HG02588 (cell line): Measurements from ENCODE around the gene ABCG1.

Source experiments
- ATAC-seq: cut with Tn5 transposase; IDR thresholded peaks from one replicate; pipeline ENCODE4 v1.9.1; 2021; ENCODE audit warnings: mild to moderate bottlenecking, moderate library complexity; ENCODE audit not compliant: unreplicated experiment

The ABCG1 gene

DNA sequence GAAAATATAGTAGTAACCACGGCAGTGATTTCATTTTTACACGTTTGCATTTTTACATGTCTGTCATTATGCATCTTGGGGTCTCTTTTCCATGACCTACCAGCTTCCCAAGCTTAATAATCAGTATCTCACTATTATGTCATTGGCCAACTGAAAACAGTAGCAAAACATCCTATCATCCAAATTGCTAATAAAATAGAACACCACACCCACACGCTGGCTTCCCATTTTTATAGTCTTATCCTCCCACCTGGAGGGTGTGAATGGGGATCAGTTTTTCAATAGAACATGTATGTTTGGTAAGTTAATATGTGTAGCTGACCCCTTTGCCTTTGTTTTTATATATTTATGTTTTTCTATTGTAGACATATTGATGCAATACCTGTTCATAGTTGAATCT lies 84.5 kb downstream of the ABCG1 start:
- no peak for ATAC-seq

DNA sequence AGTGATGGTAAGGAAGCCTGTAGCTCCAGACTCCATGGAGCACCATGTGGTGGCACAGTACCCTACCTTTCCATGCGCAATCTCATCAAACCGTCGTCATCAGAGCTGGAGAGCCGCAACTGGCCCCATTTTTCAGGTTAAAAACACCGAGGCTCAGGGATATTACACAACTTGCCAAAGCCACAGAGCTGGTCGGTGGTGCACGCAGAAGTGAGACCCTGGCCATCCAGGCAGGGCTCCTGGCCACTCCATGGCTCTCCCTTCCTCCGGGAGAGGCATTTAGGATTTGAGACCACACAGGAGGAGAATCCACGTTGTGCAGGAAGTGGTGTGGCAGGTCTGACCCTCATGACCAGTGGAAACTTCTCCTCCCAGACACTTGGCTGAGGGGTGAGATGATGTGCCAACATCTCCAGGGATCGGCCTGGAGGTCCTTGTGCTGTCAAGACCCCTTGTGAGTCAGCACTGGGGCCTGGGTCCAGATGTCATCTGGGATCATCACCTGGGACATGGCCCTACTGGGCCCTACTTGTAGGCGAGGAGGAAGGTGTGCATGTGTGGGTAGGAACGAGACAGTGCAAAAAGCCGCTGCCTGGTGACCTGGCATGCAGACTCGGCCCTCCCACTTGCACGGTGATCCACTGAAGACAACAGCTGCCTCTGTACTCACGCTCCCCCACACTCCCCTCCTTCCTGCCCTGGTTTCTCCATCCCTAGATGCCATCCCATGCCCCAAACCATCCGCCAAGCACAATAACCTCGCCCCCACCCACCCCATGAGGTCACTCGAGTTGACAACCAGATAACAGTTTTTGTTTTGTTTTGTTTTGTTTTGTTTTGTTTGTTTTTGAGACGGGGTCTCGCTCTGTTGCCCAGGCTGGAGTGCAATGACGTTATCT lies 85.9 kb downstream of the ABCG1 start:
- ATAC-seq, result no peak

DNA sequence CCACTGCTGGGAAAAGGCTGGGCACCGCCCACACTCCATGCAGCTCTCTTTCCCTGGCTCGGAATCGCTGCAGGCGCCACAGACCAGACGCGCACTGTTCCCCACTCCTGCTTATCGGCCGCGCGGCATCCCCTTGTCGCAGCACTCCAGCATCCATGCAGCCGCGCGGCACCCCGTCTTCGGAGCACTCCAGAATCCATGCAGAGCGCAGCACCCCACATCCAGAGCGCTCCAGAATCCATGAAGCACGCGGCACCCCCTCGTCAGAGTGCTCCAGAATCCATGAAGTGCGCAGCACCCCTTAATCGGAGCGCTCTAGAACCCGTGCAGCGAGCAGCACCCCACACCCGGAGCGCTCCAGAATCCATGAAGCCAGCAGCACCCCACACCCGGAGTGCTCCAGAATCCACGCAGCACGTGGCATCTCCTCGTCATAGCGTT lies 86.8 kb downstream of the ABCG1 start:
- ATAC-seq, result no peak

DNA sequence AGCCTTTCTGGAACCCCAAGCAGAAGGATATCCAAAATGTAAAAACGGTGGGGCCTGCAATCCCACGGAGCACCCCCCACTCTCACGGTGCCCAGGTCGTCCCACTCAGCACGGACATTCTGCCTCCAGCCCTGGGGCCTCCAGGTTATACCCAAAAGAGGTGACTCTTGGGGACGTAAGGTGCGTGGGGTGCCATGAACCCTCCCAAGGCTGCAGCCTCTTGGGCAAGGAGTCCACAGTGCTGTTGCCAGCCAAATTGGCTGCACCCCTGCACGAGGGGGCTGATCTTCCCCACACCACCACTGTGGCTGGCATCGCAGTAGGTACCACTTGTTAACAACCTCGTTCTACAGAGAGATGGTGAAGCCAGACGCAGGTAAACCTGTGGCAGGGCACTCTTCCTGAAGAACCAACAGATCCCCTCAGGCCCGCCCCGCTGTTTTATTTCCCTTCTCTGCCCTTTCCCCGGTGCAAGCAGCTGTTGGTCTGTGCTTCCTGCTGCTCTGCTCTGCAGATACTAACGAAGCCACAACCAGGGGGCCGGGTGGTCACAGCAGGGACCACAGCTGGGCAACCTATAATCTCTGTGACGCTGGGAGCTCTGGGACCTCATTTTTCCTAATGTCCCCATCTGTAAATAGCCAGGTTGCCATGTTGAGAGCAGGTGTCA lies 87.6 kb downstream of the ABCG1 start:
- no peak for ATAC-seq

DNA sequence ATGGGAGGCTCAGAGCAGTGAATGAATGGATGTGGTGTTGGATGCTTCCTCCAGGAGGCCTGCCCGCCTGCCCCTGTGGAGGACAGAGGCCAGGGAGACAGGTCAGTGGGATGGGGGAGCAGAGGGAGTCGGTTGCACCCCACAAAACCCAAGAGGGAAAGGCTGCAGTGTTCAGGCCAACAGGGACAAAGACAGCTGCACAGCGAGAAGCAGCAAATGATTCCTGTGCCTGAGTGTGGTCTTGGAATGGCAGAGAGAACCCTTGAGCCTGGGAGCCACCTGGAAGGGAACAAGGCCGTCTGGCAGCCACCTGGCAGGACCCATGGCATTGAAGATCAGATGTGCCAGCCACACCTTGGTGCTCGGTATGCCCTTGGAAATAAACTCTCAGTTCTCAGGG lies 88.2 kb downstream of the ABCG1 start:
- ATAC-seq, result no peak

DNA sequence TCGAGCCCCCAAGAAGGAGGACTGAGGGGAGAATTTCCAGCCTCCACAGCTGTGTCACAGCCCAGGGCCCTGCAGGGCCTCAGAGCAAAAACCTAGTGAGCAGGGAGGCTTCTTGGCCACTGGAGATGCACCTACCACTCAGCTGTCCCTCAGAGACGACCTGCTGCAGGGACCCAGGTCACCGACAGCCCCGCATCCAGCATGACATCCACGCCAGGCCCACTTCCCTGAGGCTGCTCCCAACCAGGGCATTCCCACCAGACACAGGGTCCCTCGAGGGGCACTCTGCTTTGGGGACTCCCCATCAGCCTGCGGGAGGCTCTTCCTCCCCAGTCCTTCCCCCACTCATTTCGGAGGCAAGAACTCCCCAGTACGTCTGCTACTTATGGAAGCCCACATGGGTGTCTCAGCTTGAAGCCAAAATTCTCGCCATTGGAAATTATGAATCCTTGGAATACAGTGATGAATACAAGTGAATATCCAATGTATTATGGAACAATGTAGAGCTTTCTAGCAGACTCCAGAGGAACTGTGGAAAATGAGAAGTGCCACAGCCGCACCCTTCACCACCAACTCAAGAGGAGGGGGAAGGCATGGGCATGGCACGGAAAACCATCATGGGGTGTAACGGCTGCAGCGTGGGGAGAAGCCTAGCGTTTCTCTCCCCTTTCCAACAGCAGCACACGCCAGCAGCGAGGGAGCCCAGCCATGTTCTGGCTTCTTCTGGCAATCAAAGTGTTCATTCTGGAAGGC lies 89.4 kb downstream of the ABCG1 start:
- ATAC-seq, result no peak

DNA sequence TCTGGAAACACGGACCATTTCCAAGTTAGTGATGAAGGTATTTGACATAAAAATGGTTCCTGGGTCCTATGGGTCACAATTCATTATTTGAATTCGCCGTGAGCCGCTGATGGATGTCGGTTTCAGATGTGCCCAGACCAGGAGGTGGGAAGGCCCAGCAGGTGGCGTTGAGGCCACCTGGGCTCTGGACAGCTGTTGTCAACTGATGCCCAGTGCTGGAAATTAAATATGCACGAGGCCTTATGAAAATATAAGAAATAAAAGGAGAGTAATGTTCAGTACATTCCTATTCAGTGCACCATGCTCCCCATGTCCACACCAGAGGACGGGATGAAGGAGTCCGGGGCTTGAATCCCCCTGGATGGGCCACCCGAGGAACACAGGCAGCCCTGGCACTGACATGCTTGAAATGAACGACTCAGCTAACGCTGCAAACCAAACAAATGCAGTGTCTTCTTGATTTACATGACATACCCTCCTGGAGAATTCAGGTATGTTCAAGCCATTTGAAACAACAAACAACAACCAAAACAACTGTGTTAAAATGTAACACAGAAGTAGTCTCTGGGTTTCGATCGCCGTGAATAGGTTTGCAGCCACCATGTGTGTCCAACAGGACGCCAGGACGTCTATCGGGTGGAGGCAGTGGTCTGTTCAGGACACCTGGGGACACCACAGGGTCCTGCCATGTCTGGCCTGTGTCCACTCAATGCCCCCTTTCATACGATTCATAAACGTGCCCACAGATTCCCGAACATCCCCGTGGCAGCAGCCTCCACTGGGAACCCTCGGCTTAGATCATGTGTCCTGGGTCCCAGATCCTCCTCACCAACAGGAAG lies 90.2 kb downstream of the ABCG1 start:
- no peak for ATAC-seq

DNA sequence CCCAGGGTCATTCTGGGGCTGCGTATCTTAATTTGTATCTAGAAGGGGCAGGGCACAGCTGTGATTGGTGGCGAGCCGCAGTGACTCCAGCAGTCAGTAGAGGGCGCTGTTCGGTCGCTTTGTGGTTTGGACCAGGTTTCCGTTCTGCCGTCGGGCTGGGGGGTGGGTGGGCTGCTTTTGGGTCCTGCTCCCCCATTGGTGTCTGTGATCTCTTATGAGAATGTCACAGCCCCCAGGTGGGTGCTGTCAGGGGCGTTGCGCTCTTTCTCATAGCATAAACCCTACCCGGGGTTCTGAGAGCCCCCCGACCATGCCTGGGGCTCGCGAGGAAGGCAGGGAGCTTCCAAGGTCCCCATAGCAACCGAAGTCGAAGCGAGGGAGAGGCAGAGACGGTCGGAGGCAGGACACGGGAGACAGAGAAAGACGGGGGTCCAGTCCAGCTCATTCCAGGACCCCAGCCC lies 90.8 kb downstream of the ABCG1 start:
- no peak for ATAC-seq

DNA sequence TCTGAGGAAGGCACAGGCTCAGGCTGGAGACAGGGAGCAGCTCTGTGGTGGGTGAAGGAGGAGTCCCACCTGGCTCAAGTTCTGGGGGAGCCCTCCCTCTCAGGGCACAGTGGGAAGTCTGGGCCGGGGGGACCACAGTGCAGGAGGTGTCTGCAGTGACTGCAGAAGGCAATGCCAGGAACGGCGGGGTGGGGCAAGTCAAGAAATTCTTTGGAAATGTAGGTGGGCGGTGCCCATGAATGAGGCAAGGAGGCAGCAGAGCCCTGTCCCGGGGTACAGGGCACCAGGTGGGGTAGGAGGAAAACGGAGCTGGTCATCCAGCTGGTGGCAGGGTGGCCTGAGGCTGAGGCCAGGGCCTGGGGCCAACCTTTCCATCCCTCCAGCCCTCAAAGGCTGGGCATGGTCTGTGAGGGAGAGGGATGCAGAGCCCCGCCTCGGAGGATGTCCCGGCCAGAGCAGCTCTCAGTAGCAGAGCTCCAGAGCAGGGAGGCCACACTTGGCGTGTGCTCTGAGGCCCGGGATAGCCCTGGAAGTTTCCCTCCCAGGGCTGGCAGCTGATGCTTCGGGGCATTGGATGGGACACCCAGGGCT lies 91.6 kb downstream of the ABCG1 start:
- ATAC-seq, result no peak

DNA sequence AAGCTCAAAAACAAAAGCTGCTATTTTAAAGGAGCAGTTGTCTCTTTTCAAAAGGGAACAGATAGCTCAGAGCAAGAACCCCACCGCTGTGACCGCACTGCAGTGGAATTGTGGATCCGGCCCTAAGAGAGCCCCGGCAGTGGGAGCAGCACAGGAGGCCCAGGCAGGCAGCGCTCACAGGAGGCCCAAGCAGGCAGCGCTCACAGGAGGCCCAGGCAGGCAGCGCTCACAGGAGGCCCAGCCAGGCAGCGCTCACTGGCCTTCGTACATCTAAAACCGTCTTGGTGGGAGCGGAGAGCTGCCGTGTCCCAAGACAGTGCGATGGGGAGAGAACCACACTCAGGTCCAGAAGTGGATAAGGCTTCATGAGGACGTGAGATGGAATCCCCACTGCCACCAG lies 92.2 kb downstream of the ABCG1 start:
- ATAC-seq, result no peak

DNA sequence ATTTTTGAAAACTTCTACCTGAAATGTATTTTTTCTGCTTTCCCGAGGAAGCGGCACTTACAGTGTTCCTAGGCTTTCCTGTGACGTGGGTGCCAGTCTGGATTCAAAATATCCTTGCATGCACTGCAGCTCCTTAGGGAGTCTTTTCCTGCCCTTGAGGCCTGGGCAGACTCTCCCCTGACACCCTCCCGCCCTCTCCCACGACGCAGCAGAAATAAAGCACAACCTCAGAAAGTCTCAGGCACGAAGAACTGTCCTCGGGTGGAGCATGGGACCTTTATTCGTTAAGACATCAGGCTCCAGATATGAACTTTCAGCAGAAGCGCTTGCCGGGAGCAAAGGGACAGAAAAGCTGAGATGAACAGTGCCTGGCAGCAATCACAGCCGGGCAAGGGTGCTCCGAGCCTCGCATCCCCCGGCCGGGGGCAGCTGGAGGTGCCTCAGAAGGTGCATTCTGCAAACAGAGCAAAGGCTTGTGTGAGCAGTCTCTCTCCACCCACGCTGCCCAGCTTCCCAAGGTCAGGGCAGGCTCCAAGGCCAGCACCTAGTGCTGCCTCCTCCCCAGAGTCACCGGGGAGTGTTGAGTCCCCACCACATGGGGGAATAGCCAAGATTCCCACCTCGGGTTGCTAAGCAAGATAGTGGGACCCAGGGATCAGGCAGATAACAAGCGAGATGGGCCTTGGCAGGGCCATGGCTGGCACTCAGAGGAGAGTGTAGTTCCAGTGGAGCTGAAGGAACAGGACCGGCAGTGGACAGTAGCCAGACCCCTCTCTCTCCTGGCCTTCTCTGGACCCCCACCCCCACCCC lies 93.1 kb downstream of the ABCG1 start:
- no peak for ATAC-seq

DNA sequence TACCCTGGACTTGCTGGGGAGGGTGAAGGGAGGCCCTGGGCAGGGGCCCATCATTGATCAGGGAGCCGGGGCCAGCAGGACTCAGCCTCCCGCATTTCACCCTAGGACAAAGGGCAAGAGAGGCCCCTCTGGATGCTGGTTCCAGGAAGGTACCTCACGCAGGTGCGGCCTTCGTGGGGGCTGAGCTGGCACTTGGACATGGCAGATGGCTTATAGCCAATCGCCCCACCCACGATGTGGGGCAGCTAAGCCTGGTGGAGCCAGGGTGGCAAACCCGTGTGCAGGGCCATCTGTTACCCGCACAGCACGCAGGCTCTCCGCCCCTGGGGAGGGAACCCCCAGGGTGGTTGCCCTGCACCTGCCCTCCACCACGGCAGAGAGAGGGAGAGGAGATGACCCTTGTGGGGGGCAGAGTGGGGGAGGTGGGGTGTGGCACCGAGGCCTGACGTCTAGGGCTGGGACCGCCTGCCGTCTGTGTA lies 93.7 kb downstream of the ABCG1 start:
- ATAC-seq, result no peak

DNA sequence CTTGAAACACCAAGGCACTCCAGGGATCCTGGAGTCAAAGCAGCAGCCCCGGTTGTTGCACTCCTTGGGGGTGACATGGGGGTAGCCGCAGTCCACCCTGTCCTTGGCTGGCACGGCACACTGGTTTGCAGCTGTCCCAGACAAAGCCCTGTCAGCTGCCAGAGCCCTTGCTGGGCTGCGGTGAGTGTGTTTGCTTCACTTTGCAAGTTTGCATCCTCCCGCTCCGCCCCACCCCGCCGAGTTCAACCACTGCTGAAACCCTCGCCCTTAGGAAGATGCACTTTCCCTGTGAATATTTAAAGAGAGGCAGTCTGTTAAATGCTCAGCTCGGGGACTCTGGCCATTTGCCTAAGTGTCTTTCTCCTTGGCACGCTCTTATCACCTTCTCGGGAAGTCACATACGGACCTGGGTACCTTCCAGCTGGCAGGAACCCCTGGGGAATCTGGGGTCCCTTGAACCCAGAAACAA lies 94.6 kb downstream of the ABCG1 start:
- ATAC-seq, result no peak

DNA sequence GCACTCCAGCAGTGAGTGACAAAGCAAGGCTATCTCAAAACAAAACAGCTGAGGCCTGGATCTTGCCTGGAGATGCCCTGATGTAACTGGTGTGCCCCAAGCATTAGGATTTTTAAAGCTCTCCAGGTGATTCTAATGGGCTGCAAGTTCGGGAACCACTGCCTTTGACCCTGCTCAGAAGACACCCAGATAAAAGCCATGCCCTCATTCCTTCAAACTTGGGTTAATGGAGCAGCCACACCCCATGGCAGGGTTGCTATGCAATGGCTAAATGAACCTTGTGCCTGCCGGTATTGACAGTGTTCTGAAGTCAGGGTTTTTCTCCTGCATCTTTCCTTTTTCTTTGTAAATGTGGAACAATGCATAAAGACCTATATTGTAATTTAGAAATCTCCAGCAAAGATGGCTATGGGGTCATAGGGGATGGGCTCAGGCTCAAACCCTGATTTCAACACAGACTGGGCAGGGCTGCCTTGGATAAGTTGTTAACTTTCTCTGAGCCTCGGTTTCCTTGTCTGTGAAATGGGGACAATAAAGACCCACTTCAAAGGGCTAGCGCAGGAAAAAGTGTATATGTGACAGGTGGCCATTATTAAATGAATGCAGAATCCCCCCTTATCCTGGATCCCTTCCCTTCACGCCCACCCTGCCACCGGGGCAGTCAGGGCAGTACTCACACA lies 95.8 kb downstream of the ABCG1 start:
- no peak for ATAC-seq

DNA sequence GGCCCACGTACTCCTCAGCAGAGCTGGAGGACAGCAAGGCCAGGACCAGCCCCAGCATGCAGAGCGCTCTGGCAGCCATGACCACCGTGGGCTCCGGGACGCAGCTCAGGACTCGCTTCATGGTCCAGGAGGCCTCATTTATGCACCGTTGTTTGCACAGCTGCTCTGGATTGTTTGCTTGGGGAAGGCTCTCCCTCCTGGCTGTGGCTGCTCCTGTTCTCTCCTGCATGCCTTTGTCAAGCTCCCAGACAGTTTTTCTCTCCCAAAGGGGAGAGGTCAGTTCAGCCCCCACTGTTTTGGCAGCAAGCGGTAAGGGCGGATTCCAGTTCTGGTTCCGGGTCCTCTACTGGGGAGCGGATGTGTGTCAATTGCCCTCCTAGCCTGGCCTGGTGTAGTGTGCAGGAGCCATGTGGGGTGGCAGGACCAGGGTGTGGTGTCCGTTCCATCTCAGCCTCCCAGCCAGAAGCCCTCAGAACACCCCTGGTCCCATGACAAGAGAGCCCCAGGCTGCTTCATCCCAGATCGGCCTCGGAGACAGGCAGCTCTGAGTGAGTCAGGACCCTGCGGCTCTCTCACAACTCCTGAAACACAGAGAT lies 96.5 kb downstream of the ABCG1 start, which contains the start of gene TFF3:
Gene TFF3 (minus strand): TSS at position 114 of the 596 bp plus-strand sequence. CDS start 35 bp downstream, at position 79.
- ATAC-seq, result no peak

DNA sequence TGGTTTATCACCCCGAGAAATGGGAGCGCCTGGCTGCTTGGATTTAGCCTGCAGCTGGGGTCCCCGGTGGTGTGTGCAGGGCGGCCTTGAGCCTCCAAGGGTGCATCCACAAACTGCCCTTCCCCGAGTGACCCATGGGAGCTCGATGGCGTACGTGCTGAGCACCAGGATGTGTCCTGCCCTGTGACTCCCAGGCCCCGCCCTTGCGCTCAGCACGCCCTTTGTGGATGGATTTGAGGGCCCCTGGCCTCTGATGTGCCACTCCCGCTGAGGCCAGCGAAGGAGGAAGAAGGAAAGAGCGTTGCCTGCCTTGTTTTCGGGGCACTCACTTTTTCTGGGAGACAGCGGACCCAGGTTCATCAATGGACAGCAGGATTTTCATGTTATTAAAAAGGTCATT lies 98.0 kb downstream of the ABCG1 start:
- ATAC-seq, result no peak

DNA sequence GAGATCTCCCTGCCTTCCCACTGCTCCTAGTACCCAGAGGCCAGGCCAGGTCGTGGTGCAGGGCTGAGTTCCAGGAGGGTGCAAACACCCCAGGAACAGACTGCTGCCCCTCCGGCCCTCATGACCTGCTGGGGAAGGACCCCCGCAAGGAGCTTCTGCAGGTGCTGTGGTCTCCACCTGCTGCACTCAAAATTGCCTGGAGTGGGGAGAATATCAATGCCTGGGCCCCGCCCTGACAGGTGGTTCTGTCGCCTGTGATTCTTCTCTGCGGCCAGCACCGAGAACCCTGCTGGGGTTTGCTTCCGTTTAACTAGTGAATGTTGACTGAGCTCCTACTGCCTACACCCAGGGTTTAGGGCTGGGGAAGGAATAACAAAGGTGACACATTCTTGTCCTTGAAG lies 98.4 kb downstream of the ABCG1 start:
- no peak for ATAC-seq
